Spleen (tissue), 7 donors: ENCODE results near the gene TRPM2.

Experiments used
- POLR2A ChIP-seq, 3 donors: fragments of 450-650 bp; IDR thresholded peaks; one replicate each; pipeline ENCODE4 v1.5.1; 2017; ENCODE audit warnings: antibody characterized with exemption in 3 of 3, mild to moderate bottlenecking in 1 of 3
- POLR2AphosphoS5 ChIP-seq, 3 donors: sonication (generic); formaldehyde crosslinking; IDR thresholded peaks; one replicate each; pipeline ENCODE4 v1.5.1; 2017; ENCODE audit warnings: antibody characterized with exemption in 3 of 3
- TF ChIP-seq, protein P1 (sequence below), 11 experiments: fragments of 200-600 bp in 7 of 11; fragments of 450-650 bp in 4 of 11; sonication (generic) in 4 of 11; IDR thresholded peaks in 8 of 11; conservative IDR thresholded peaks in 3 of 11; 1 replicate in 7 of 11; 2 replicates in 4 of 11; pipeline versions ENCODE4 v1.4.0 to v1.8.0; 2016 to 2021; ENCODE audit warnings: antibody characterized with exemption in 11 of 11, inconsistent platforms in 4 of 11, mild to moderate bottlenecking in 1 of 11
- donor health status: DM: no; HTN: no; CAD: no; lungs with moderate emphysema.
- donor health status: DM: no; HTN: no; CAD: no.
- donor health status: DM: no; HTN: no; CAD: no.

DNA sequence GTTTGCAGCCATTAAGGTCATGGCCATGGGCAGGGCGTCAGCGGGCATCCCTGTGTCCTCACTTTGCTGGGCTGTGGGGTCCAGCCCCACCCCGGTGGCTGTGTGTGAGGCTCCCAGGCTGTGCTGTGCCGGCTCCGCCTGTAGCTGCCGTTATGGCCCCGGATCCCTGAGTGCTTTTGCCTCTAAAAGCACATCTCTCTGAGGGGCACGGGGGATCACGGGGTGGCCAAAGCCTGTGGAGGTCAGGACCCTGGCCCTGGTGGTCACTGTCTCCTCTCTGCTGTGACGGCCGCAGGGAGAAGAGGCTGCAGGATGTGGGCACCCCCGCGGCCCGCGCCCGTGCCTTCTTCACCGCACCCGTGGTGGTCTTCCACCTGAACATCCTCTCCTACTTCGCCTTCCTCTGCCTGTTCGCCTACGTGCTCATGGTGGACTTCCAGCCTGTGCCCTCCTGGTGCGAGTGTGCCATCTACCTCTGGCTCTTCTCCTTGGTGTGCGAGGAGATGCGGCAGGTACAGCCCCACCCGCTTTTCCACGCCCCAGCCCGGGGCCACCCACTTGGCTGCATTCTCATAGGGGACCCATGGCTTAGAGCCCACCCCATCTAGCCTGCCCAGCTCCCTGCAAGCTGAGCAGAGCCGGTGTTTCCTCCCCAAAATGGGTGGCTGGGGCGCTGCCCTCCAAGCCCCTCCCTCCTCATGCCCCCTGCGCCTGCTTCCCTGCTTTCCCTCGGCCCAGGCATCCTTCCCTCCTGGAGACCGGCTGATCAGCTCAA is 48.2 kb downstream of the TRPM2 start:
- TF ChIP-seq, protein P1, sequence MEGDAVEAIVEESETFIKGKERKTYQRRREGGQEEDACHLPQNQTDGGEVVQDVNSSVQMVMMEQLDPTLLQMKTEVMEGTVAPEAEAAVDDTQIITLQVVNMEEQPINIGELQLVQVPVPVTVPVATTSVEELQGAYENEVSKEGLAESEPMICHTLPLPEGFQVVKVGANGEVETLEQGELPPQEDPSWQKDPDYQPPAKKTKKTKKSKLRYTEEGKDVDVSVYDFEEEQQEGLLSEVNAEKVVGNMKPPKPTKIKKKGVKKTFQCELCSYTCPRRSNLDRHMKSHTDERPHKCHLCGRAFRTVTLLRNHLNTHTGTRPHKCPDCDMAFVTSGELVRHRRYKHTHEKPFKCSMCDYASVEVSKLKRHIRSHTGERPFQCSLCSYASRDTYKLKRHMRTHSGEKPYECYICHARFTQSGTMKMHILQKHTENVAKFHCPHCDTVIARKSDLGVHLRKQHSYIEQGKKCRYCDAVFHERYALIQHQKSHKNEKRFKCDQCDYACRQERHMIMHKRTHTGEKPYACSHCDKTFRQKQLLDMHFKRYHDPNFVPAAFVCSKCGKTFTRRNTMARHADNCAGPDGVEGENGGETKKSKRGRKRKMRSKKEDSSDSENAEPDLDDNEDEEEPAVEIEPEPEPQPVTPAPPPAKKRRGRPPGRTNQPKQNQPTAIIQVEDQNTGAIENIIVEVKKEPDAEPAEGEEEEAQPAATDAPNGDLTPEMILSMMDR (IDR thresholded peaks at IDR 0.05 in 8 of 11, conservative IDR thresholded peaks at IDR 0.05 in 3 of 11) = no peak
- TF ChIP-seq POLR2AphosphoS5 (IDR thresholded peaks at IDR 0.05) (no peak), POLR2A (IDR thresholded peaks at IDR 0.05) (no peak)
